ENCODE data around the gene METAP1.
"Not testable (repeated sequence)": the region's sequence is repeated elsewhere in the genome, so short reads cannot be mapped to it uniquely, and the experiment has no call there.

METAP1 gene

GRCh38 chr4:98997166-98997565, 1.6 kb downstream of the METAP1 start:
- DNase-seq (ENCODE audit: low read depth in 2 of 2), result no peak

DNA sequence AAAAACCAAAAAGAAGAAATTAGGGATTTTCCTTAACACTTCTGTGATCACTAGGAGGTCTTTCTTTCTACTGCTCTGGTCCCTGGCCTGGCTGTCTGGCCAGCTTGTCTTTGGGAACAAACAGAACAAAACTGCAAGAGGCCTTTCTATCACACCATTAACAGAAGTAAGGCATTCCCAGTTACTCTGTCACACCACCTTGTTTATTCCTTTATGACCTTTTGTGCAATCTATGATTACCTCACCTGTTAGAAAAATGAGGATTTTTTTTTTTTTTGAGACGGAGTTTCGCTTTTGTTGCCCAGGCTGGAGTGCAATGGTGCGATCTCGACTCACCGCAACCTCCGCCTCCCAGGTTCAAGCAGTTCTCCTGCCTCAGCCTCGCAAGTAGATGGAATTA, 3.0 kb downstream of the METAP1 start:
- no peak for DNase-seq (ENCODE audit: low read depth in 2 of 2)

- no peak for DNase-seq (ENCODE audit: low read depth in 2 of 2)
Measured at GRCh38 chr4:99002279-99002678, 6.8 kb downstream of the METAP1 start.

DNA sequence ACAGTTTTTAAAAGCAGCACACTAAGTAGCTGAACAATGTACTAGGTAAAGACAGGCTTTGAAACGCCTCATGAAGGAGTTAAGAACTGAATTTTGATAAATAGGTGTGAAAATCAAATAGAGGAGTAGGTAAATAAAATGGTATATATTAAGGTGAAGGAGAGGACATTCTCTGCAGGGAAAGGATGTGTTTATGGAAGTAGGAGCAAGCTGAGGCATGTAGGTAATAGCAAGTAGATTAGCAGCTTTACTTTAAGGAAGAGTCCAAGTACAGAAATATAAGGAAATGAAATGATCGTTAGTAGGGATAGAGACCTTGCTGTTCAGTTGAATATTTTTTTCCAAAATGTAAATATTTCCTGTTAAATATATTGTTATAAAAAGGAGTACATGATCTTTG, 12.5 kb downstream of the METAP1 start:
- DNase-seq (ENCODE audit: low read depth in 2 of 2), result no peak

DNA sequence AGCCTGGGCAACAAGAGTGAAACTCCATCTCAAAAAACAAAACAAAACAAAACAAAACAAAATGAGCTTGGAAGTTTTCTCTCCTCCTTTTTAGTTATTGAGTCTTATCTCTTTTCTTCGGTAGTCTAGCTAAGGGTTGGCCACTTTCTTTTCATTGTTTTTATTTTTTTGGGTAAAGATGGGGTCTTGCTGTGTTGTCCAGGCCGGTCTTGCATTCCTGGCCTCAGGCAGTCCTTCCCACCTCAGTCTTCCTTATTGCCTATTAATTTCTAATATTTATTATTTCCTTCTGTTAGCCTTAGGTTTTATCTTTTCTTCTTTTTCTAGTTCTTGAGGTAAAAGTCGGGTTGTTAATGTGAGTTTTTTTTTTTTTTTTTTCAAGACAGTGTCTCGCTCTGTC, 16.4 kb downstream of the METAP1 start:
- no peak for DNase-seq (ENCODE audit: low read depth in 2 of 2)

GRCh38 chr4:99013402-99013843, 17.9 kb downstream of the METAP1 start:
- DNase-seq (ENCODE audit: low read depth in 2 of 2), result no peak

DNA sequence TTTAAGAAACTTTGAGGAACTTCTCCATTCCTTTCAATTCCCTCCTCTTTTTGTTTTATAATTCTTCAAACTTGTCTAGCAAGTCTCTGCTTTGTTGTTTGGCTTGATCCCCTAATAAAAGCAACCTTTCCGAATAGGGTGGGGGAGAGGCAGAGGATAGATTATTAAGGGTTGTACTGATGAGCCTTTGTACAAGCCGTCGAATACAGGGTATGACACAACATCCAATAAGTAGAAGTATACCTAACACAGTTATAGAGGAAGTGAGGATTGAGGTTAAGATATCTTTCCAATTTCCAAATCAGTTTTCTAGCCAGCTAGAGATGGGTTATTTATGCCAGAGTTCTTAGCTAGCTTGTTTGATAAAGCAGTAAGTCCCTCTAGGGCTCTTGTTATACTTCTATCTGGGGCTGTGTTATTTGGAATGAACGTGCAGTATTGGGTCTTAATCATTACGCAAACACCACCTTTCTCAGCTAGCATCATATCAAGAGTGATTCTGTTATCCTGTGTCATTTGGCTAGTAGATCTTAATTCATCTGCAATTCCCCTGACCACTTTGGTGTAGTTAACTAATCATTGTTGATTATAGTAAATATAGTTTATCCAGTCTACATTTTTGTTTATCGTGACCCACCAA, 18.5 kb downstream of the METAP1 start:
- no peak for DNase-seq (ENCODE audit: low read depth in 2 of 2)

DNA sequence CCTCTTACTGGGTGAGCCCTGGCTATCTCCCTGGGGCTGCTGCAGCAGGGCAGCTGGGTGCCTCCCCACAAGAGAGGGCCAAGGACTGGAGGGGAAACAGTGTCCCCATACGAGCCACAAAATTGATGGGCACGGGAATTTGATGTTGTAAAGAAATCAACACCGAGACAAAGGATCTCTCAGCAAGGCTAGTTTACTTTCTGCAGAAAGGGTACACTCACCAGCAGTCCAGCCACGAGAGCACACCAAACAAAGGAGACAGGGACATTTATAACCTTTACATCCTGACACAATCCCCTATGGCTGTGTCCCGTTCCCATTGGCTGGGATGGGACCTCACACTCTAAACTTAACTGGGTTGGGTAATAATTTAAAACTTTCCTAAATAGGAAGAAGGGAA, 25.9 kb downstream of the METAP1 start:
- no peak for DNase-seq (ENCODE audit: low read depth in 2 of 2)

- no peak for DNase-seq (ENCODE audit: low read depth in 2 of 2)
Measured at GRCh38 chr4:99022566-99022965, 27.0 kb downstream of the METAP1 start.

- DNase-seq (ENCODE audit: low read depth in 2 of 2), result not testable (repeated sequence)
Measured at GRCh38 chr4:99023800-99024251, 28.3 kb downstream of the METAP1 start.

DNA sequence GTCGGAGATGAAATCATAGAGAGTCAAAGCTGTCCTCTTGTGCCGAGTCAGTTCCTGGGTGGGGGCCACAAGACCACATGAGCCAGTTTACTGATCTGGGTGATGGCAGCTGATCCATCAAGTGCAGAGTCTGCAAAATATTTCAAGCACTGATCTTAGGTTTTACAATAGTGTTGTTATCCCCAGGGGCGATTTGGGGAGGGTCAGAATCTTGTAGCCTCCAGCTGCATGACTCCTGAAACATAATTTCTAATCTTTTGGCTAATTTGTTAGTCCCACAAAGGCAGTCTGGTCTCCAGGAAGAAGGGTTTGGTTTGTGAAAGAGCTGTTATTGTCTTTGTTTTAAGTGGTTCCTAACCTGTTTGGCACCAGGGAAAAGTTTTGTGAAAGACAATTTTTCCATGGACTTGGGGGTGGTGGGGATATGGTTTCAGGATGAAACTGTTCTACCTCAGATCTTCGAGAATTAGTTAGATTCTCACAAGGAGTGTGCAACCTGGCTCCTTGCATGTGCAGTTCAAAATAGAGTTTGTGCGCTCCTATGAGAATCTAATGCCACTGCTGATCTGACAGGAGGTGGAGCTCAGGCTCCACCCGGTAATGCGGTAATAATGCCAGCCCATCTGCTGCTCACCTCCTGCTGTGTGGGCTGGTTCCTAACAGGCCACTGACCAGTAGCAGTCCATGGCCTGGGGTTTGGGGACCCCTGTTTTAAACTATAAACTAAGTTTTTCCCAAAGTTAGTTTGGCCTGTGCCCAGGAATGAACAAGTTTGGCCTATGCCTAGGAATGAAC, 29.2 kb downstream of the METAP1 start:
- DNase-seq (ENCODE audit: low read depth in 2 of 2), result no peak

DNA sequence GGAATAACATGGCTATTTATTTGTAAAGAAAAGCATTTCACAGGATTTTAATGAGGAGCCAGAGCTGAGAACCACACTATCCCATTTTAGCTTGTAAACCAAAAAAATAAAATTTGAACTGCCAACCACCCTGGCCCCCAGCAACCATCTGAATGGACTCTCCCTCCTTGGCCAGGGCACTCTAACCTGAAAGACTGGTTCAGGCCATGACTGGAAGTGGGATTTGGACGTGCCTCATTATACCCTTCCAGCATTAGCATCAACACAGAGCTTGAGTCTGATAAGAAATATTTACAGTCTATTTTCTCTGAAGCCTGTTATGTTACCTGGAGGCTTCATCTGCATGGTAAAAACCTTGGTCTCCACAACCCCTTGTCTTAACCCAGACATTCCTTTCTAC, 30.0 kb downstream of the METAP1 start:
- DNase-seq (ENCODE audit: low read depth in 2 of 2), result no peak

GRCh38 chr4:99027304-99027703, 31.8 kb downstream of the METAP1 start:
- DNase-seq (ENCODE audit: low read depth in 2 of 2), result no peak

- no peak for DNase-seq (ENCODE audit: low read depth in 2 of 2)
Measured at GRCh38 chr4:99028187-99028586, 32.7 kb downstream of the METAP1 start.

DNA sequence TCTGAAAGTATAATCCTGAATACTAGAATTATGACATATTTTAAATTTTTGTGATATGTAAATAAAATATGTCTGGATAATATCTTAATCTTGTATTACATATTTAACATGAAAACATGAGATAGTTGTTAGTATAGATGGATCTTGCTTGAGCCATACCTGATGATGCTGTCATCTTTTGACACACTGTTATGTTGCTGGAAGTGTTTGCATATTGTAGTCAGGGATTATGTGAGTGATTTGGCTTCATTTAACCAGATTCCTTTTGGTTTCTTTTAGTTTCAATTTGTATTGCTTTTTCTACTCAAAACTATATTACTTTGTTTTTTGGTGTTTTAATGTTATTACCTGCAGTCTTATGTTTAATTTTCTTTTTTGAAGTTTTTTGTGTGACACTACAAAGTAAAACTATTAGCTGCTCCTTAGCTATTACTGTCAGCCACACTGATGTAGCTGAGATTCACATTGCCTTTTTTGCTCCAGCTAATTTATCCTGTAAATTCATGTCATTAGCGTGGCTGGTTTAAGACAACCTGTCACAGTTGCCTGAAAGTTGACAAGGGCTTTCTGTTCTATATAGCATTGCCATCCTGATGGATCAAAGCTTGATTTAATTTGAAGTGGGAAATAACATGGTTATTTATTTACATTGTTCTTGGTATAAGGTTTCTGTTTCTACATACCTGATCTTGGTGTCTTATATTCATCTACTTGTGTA, 33.7 kb downstream of the METAP1 start:
- DNase-seq (ENCODE audit: low read depth in 2 of 2), result no peak

- no peak for DNase-seq (ENCODE audit: low read depth in 2 of 2)
Measured at GRCh38 chr4:99029852-99030251, 34.3 kb downstream of the METAP1 start.

DNA sequence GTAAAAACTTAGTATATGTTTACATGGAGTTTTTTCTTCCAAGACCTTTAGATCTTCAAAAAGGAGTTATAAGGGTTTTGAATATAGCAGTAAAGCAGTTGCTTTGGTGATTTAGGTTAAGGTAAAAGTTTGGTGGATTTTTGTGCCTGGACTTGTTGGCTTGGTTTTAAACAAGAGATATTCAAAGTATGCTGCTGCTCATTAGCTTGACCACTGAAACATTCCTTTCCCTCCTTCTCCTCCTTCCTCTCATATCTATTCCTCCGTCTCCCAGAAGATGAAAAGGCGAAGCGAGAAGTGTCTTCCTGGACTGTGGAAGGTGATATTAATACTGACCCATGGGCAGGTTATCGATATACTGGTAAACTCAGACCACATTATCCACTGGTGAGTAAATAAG, 38.4 kb downstream of the METAP1 start:
- no peak for DNase-seq (ENCODE audit: low read depth in 2 of 2)

GRCh38 chr4:99038213-99038612, 42.7 kb downstream of the METAP1 start:
- DNase-seq (ENCODE audit: low read depth in 2 of 2), result no peak

DNA sequence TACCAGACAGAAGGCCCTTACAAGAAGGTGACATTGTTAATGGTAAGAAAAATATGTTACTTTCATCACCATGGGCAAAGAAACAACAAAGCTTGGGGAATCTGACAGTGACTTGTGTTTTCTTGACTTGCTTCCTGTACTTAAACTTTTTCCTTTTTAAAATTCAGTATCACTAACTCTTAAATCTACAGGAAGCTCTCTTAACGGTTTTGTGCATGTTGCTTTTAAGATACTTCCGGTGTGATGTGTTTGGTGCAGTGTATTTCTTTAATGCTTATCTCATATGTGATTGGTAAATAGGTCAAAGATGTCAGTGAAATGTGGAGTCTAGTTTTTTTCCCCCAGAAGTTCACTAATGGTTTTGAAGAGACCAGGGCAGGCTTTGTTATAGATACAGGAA, 47.8 kb downstream of the METAP1 start:
- DNase-seq (ENCODE audit: low read depth in 2 of 2), result no peak

DNA sequence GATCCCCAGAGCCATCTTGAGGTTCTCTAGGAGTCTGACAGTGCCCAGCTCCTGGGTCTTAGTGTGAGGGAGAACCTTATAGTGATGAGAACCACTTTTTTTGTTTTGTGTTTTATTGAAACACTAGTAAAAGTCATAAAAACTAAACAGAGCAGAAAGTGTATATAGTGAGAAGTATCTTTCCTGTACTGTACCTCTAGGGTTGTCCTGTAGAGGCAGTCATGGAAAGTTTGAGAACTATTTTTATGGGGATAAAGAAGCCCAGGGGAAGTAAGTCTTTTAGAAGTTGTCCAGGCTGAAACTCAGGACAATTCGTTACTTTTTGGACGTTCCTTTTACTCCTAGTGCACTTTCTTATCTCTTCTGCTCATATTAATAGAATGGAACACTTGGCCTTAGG, 52.2 kb downstream of the METAP1 start:
- no peak for DNase-seq (ENCODE audit: low read depth in 2 of 2)

GRCh38 chr4:99052902-99053301, 57.4 kb downstream of the METAP1 start:
- no peak for DNase-seq (ENCODE audit: low read depth in 2 of 2)

DNA sequence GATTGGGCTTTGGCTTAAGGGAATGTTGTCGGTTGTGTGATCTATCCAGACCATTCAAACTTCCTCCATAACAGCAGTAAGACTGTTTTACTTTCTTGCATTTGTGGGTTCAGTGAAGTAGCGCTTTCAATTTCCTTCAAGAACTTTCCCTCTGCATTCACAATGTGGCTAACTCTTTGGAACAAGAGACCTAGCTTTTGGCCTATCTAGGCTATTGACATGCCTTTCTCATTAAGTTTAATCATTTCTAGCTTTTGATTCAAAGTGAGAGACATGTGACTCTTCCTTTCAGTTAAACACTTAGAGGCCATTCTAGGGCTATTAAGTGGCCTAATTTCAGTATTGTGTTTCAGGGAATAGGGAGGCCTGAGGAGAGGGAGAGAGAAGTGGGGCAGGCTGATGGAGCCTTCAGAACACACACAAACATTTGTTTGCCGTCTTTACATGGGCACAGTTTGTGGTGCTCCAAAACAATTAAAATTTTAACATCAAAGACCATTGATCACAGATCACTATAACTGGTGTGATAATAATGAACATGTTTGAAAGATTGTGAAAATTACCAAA, 59.0 kb downstream of the METAP1 start:
- DNase-seq (ENCODE audit: low read depth in 2 of 2), result no peak

All from fibroblast of skin of left biceps (primary cell).